CD4-positive, alpha-beta T cell treated with Interferon gamma for 1 hour (primary cell): Measurements from ENCODE around the gene CC2D2A.

Experiments
- DNase-seq: peaks from one replicate; pipeline ENCODE4 v3.0.0-alpha.2; 2020

CC2D2A gene

DNA sequence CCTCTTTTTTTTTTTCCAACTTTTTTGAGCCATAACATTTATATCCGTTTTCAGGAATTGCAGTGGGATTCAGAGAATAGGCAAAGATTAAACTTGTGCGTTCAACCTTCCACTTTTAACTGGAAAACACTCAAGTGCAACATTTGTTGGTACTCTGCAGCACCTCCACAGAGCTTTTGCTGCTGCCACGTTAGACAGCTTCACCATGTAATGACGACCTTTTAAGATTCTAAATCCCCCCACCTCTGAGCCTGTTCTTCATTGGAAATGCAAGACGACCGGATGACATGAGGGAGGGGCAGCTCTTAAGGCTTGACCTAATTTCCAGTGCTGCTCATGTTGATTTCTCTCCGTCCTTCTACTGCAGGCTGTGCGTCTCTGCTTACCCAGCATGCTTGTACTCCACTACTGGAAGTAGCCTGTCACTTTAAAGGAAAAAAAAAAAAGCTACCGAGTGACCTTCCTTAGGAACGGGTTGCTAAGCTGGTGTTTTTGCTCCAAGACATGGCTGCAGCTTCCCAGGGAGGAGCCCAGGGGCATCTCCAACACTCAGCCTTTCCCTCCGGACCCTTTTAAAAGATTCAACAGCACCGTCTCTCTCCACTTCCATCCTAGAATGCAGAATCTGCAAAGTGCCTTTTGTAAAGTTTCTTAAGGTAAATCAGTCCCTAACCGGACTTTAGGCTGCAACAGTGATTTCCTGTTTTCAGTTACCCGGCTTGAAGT is at the start of gene CC2D2A:
CC2D2A (plus strand) TSS at position 481 of the 726 bp plus-strand sequence. CDS start 6,051 bp downstream, outside the sequence.
- no peak for DNase-seq

DNA sequence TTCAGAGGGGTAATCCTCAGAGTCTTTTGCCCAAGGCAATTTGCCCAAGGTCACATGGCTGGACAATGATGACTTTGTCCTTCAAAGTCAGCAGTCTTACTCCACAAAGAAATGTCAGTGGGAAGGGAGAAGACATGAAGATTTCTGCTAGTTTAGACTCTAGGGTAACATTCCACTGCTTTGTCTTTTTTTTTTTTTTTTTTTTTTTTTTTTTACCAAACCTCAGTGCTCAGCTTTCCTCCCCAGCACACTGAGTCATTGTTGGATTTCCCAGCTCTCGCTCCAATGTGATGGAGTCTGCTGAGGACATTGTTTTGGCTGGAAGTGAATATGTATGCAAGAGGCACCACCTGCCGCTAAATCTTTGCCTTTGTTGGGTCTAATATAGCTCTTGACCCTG is 49.0 kb upstream of the CC2D2A start:
- no peak for DNase-seq

DNA sequence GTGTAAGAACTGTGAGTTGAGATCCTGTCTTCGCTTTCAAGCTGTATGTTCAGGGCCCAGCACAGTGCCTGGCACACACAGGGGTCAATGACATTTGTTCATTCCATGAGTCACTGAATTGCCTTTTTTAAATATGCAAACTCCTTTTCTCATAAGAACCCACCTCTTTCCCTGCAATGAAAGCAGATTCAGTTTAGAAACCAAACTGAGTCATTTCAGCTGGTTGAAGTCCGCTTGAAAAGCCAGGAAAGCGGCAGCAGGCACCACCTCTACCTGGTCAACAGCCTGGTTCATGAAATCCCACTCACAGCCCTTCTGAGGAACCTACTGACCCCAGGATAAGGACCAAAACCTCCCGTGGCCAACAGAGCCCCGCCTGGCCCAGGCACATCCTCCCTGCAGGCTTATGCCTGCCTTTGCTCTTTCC is 46.4 kb upstream of the CC2D2A start:
- DNase-seq: no peak

DNA sequence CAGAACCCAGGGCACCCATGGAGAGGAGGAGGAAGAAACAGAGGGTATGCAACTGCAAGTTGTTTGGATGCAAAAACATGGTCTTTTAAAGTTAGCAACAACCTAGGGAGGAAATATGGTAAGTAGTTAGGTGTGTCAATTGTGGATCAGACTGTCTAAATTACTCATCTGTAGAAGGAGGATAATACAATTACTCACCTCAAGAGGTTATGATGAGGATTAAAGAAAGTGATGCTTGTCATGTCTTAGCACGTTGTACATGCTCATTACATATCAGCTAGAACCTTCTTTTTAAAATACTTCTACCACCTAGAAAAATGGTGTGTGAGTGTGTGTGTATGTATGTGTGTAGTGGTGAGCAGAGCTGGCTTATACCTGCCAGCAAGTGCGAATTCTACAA is 44.2 kb upstream of the CC2D2A start:
- no peak for DNase-seq

DNA sequence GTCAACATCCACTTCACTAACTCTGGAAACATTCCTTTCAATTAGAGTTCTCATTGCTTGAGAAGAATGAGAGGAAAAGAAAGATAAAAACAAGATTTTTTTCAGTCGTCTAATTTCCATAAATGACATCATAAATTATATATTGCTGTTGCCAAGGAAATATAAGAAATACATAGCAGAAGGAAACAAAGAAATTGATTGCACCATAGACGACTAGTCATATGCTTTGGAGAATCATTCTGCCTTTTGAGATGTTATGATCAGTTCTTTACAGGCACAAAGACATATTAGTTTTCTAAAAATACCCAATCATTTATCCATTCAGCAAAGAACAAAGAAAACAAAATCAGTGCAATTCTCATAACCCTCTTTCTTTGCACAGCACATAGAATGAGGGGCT is 42.5 kb upstream of the CC2D2A start:
- DNase-seq: no peak

DNA sequence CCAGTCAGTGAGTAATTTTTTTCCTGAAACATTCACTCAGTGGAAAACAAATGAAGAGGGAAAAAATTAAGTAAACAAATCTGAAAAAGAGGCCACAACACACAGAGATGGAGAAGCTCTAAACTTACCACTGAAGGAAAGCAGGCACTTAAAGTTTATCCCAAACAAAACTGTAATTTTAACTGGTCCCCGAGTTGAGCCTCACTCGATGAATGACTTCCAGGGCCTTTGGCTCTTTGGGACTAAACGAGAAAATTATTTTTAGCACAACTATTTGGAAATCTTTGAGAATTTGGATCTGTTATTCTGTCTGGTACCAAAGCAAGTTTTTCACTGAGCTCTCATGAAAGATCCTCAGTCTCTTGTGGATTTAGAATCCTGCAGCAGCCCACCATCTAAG is 42.0 kb upstream of the CC2D2A start, which contains the start of gene C1QTNF7:
C1QTNF7 (plus strand) TSS at position 333 of the 400 bp plus-strand sequence. CDS start 7,711 bp downstream, outside the sequence.
- no peak for DNase-seq

DNA sequence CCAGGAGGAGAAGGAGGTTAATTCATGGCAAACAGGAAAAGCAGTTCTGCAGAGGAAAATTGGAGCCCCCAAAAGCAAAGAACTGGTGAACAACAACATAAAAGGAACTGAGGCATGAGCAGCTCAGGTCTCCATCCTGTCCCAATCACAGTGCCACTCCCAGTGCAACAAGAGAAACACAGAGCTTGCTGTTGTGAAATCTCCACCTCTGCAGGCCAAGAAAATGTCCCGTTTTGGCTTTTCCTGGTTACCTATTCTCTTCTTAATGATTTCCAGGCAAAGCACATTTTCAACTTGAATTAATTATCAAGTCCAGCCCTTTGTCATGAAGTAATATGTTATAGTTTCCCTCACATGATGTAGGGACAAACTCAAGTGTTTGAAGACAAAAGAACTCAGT is 41.1 kb upstream of the CC2D2A start:
- no peak for DNase-seq

DNA sequence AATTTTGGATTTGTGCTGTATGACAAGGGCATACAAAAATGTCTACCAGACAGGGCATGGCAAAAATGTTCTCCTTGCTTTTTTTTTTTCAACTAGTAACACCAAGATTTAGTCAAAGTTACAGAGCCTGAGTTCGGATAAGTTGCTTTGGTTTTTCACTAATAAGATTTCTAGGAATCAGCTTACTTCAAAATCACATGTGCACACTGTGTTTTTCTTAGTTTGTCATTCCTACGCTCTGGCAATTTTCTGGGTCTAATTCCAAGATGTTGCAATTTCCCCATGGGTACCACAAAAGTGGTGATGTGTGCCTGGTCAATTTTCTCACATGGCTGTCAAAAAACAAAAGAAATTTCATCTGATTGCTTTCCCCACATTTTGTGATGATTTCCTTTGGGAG is 35.6 kb upstream of the CC2D2A start:
- DNase-seq: no peak

DNA sequence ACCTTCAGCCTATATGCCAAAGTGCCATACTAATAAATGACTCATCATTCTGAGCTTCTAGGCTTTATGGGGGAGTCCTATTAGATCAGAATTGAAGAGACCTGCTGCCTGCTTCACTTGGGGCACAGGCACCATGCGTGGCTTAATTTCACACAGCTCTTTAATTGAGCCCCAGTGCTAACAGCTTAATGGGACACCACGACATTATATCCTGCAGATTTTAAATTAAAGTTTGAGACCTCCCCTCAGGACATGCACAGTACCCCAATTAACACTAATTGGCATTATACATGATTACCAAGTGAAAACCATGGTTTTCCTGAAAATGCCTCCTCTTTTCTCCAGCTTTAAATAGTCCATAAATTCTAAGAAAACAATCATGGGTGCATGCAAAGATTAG is 35.0 kb upstream of the CC2D2A start:
- DNase-seq: no peak

DNA sequence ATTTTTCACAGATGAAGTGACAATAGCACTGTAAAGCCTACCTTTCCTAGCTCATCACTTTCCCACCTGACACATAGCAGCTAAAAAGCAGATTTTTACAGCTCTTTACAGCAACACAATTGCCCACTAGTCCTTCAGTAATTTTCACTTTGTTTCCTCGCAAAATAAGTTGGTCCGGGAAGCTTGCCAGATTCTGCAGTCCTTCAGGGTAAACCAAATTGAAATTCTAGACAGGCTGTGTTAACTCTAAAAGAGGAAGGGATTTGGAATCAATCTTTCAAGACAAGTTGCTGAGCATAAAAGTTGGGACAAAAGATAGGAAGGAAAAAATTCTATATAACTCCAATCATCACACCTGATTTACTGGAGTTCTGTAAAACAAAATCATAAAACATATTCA is 33.2 kb upstream of the CC2D2A start:
- DNase-seq: no peak

DNA sequence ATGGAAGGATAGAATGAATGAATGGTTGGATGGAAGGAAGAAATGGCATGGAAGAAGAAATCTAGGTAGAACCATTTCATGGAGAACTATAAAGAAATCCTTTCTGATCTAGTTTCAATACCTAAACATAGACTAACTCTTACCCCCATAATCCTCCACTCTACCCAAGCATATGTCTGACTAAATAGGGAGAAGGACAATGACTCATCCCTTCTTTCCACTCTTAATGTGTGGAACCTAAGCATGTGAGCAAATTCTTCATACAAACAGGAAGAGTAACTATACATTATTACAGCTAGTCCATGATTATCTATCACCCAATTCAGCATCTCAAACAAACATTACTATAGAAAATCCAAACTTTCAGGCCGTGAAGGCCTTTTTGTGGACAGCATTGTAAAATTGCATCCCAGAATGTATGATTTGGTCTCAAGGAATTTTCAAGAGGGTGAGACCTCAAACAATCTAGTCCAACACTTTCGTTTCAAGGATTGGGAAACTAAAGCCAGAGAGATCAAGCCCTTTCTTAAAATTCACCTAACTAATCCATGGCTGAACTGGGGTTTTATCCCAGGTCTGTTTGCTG is 30.6 kb upstream of the CC2D2A start:
- no peak for DNase-seq

DNA sequence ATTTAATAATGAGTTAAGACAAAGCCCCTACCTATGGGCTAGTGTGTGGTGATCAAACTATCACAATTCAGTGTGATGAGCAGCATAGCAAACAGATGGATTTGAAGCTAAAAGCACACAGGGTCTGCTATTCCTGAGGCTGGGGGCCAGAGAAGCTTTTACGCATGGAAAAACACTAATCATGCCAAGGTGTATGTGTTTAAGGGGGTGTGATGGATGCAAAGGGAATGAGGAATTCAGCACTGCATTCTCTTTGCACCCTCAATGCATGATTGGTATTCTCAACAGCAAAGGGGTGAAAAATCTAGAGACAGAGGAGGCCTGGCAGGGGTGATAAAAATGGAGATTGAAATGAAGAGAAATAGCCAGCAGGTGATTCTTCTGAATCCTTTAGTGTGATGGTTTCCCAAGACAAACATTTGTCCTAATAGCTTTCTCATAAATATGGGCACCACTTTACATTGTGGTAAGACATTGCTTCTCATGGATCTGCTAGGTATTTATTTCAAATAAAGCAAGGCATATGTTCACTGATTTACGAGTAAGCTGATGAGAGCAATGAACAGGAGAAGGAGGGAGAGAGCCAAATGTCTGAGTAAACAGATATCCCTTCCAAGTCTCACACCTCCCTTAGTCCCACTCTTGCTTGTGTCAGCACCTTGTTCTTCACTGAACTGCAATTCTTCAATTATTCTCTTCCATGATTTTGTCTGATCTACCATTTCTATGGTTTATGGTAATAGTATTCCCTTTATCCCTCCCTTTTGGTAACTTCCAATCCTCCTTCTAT is 26.1 kb upstream of the CC2D2A start:
- DNase-seq: no peak

DNA sequence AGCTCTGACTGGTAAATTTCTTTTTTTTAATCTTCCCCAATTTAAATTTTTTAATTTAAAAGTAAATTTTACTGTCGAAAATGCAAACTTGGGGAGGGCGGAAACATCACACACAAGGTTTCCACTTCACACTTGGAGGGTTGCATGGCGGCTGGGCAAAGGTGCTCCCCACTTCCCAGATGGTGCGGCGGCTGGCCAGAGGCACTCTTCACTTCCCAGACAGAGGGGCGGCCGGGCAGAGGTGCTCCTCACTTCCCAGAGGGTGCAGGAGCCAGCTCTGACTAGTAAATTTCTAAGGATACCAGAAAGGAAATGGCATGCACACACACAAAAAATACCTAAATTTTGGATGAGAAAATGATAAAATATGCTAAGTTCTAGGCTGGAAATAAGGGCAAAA is 25.4 kb upstream of the CC2D2A start:
- DNase-seq: no peak

DNA sequence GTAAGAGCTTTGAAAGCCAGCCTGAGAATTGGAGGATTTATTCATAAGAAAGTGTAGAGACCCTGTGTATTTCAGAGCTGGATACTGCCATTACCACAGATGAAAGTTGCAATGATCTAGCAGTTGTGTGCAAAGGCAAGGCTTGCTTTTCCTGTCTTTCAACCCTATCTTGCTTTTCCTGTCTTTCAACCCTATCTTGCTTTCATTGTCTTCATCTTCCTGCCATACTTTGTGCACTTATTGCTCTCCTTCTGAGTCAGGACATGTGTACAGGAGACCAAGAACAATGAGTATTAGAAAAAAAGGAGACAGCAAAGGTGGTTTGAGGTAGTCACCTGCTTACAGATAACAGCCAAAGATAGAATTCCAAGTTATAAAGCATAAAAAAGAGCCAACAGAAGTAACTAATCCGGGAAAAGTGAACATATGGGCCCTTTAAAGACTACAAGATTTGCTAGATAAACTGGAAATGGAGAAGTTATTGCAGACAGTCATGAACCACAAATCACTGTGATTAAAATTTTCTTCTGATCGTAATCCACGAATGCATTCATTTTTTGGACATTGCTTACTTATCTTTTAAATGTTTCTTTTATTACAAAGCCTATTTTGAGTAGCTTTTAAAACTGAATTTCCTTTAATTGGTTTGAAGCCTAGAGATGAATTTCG is 24.7 kb upstream of the CC2D2A start:
- no peak for DNase-seq

DNA sequence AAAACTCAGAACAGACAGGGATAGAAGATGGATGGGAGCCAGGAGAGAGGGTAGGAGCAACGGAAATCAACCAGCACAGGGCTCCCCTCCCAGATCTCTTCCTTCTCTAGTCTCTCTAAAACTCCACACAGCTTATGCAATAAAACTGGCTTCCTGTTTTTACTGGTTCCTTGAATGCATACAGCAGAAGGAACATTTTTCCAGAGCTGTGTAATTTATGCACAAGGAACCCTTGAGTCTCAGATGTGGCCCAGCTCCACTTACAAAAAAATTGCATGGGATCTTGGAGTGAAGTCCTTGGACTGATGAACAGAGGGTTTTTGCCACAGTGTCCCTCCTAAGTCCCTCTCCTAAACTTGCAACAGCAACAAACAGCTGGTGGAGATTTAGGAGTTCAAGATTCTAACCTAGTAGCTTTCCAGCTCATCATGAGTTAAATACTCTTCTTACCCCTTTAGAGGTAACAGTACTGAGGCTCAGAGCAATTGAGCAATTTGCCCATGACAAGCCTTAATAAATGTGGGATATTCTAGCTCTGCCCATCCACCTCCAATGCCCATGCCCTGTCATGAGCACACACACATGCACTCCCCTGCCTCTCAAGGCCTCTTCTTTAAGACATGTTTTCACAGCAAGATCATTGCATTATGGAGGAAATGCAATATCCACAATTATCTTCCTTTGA is 18.4 kb upstream of the CC2D2A start:
- no peak for DNase-seq

DNA sequence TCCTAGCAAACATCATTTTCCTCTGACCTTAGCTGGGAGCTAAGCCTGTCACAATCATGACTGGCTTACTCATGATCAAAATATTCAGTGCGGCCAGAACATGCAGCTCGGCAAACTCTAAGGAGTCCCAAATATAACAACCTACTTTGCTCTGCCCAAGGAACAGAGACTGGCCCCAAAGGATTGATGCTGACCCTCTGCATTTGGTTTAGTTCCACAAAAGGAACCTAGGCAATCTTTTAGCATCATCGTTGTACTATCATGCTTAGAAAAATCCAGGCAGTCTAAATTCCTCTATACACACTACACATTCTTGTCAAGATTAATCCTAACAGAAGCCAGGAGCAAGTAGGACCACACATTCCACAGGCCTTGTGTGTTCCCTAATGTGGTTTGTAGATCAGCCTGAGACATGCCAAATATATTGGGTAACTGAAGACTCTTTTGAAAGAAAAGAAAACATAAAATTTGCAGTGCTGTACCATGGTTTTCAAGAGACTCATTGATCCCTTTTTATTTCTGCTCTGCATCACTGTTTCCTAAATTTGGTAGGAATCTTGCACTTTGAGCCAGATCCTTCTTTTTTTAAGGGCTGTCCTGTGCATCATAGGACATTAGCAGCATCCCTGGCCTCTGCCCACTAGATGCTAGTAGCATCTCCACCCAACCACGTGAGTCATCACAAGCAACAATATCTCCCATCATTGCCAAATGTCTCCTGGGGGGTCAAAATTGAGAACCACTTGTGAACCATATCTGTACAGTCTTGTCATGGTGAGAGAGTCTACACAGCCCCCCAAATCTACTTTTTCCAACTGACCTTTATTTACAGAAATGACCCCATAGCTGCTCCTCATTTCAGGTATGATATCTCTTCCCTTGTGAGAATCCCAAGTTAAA is 17.6 kb upstream of the CC2D2A start:
- no peak for DNase-seq

DNA sequence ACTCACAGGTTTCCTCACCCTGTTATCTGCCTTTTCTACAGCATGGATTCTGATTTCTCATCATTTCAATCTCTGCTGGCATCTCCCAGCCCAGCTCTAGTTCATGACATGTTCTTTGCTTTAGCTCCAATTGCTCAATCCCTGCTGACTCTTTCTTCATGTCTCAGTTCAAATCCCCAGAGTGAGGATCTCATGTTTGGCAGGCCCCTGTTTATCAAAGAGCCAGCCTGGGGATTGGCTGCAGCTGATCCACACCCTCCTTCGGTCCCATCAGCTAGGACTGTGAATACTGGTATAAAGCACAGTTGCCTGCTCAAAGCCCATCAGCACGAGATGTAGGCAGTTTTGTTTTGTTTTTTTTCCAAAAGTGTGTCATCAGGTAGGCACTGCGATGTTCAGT is 14.4 kb upstream of the CC2D2A start:
- no peak for DNase-seq

DNA sequence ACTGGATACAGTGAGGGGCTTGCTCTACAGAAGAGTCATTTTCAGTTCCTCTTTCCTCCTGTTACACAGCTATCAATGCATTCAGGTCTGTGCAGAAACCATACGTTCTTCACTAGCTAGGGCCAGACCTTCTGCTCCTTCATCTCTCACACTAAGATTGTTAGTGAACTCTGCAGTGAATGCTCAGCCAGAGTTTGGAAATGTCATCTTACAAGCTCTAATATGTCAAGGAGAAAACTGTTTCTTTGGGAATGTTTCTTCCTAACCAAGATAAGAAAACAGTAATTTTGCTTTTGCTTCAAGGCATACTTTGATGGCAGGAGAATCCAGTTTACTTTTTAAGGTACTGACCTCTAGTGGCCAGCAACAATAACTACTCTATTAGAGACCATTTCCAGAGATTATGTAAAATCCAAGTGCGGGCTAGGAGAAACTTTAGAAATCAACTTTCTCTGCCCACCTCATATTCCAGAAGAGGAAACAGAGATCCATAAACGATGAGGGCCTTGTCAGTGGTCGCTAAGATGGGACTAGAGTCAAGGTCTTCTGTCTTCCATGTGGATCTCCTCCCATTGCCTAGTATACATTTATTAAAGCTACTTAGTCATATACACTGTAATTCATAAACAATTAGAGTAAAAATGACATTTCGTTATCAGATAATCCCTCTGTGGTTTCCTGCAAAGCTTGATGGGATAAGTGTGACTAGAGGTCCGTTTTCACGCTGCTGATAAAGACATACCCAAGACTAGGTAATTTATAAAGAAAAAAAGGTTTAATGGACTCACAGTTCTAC is 12.1 kb upstream of the CC2D2A start:
- DNase-seq: no peak

DNA sequence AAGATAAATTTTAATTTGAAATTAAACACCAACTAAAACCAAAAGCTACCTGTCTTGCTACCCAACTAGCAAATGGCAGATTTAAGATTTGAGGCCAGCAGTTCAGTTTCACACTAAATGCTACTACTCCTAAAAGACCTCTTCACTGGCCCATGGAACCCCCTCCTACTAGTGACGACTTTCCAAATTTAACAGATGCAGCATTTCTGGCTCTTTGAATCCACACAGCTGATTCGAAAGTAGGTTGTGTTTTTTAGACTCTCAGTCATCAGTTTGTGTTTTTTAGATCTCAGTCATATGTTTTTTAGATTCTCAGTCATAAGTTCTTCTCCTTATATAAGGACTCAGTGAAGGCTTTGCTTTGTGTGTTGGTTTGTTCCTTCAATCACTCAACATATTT is 11.1 kb upstream of the CC2D2A start:
- no peak for DNase-seq

DNA sequence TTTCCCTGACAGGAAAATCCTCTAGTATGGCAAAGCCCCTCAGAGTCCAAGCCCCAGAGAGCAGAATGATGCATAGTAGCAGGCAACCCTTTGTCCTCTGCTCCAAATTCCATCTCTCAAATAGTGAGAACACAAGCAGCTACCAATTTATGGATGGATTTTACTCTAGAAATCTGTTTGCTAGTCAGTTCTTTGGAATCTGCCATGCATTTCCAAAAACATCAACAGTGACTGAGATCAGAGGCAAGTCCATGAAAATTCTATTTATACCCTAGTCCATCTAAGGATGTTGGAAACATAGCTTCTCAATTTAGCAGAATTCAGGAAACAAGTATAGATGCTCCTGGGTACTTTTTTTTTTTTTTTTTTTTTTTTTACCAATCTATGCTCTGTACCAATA is 10.0 kb upstream of the CC2D2A start:
- DNase-seq: no peak

DNA sequence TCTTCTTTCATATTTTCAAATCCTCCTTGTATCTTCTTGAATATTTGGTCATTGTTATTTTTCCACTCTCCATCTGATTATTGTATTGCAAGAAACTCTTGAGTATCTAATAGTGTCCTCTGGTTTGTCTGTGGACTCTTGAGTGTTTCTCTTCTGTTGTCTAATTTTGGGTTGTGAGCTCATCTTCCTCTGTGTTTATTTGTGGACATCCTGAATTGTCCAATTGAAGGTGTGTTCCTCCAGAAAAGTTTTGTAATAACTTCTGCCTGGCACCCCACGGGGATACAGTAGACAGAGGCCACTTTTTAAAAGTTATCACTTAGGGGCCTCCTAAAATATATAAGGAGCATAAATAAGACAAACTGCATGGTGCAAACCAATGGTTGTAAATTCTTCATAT is 3.1 kb upstream of the CC2D2A start:
- no peak for DNase-seq
